PC-3 (cell line): ENCODE data around the gene HEATR3. TPM values are rescaled to one million over a fixed set of nuclear protein-coding genes. Genes with fewer than 3 reads are reported as not detected.

Source experiments
- ATAC-seq: fragments of 200-7000 bp; cut with Tn5 transposase; 2 replicates; pipeline ENCODE4 v1.9.1; 2020; ENCODE audit warnings: mild to moderate bottlenecking, moderate library complexity
- BruUV-seq: library from RNA; stranded (reverse); fragments of 400-500 nt; replicated peaks from 2 replicates; lab custom pipeline; 2021; lab: Mats Ljungman, UMichigan
- CTCF ChIA-PET: fragments of 300-600 bp; sonication (Branson Sonifier 250); formaldehyde crosslinking; loops from one replicate; lab custom pipeline; 2022; ENCODE audit warnings: antibody characterized with exemption; lab: Charles Lee
- POLR2A ChIA-PET: fragments of 300-600 bp; sonication (Branson Sonifier 250); formaldehyde crosslinking; loops from one replicate; lab custom pipeline; 2022; ENCODE audit warnings: antibody characterized with exemption; ENCODE audit not compliant: unreplicated experiment; lab: Charles Lee
- DNase-seq: peaks from one replicate; pipeline ENCODE4 v3.0.0-alpha.2; 2015
- H2AFZ ChIP-seq: fragments of 300-600 bp; sonication (generic); 2 replicates; pipeline ENCODE4 v1.6.0; 2016; ENCODE audit warnings: antibody characterized with exemption, low read length
- H3F3A ChIP-seq: fragments of 300-600 bp; sonication (generic); one replicate; pipeline ENCODE4 v1.6.0; 2017; ENCODE audit warnings: antibody characterized with exemption, low read length, control low read depth, mild to moderate bottlenecking; ENCODE audit not compliant: unreplicated experiment
- H3K27ac ChIP-seq: fragments of 300-600 bp; sonication (generic); 2 replicates; pipeline ENCODE4 v1.5.1; 2016; ENCODE audit warnings: mild to moderate bottlenecking, low read length
- H3K27me3 ChIP-seq: fragments of 300-600 bp; sonication (generic); 2 replicates; pipeline ENCODE4 v1.6.1; 2016; ENCODE audit warnings: low read length, mixed read lengths
- H3K36me3 ChIP-seq: fragments of 300-600 bp; sonication (generic); 2 replicates; pipeline ENCODE4 v1.6.1; 2016; ENCODE audit warnings: low read depth, mixed run types, low read length, mixed read lengths
- H3K4me1 ChIP-seq: fragments of 300-600 bp; sonication (generic); 2 replicates; pipeline ENCODE4 v1.5.1; 2016; ENCODE audit warnings: low read length; ENCODE audit not compliant: insufficient read depth
- H3K4me2 ChIP-seq: fragments of 300-600 bp; sonication (generic); 2 replicates; pipeline ENCODE4 v1.6.0; 2016; ENCODE audit warnings: low read length
- H3K4me3 ChIP-seq: fragments of 300-600 bp; sonication (generic); 2 replicates; pipeline ENCODE4 v1.5.1; 2016; ENCODE audit warnings: mild to moderate bottlenecking, low read length, mixed read lengths
- H3K79me2 ChIP-seq: fragments of 300-600 bp; sonication (generic); 2 replicates; pipeline ENCODE4 v1.6.1; 2017; ENCODE audit warnings: low read length, mixed read lengths
- H3K9ac ChIP-seq: fragments of 300-600 bp; sonication (generic); 2 replicates; pipeline ENCODE4 v1.6.0; 2016; ENCODE audit warnings: mild to moderate bottlenecking, low read length
- H3K9me2 ChIP-seq: fragments of 300-600 bp; sonication (generic); replicated peaks from 2 replicates; pipeline ENCODE4 v1.6.1; 2016; ENCODE audit warnings: mixed run types, low read length, mixed read lengths
- H3K9me3 ChIP-seq: fragments of 300-600 bp; sonication (generic); 2 replicates; pipeline ENCODE4 v1.6.1; 2016; ENCODE audit warnings: low read length, mixed read lengths
- H4K20me1 ChIP-seq: fragments of 300-600 bp; sonication (generic); 2 replicates; pipeline ENCODE4 v1.6.1; 2016; ENCODE audit warnings: low read length, mixed read lengths
- EZH2 ChIP-seq: fragments of 300-600 bp; sonication (generic); IDR thresholded peaks from one replicate; pipeline ENCODE4 v1.6.1; 2017; ENCODE audit warnings: antibody characterized with exemption, mild to moderate bottlenecking, low read length; ENCODE audit not compliant: unreplicated experiment
- EZH2phosphoT487 ChIP-seq: fragments of 300-600 bp; sonication (generic); IDR thresholded peaks from 2 replicates; pipeline ENCODE4 v1.6.1; 2018; ENCODE audit warnings: mild to moderate bottlenecking, antibody characterized with exemption, low read length, borderline replicate concordance
- intact Hi-C: fragments of 100-400 bp; cut with micrococcal nuclease; formaldehyde crosslinking; loops from 2 replicates; pipeline ENCODE4 v1.9.0; 2023
- total RNA-seq: library from RNA; depleted of rRNA; stranded (reverse); fragments of >200 nt; gene quantifications from 2 replicates; pipeline ENCODE4 v1.2.3, GENCODE V29; 2014
- TF ChIP-seq, protein P1 (sequence below): fragments of 300-600 bp; sonication (generic); conservative IDR thresholded peaks from 2 replicates; pipeline ENCODE4 v1.5.1; 2017; ENCODE audit warnings: antibody characterized with exemption, low read depth, mild to moderate bottlenecking, low read length

Gene HEATR3
- total RNA-seq, 1 experiment from 2014 or later, result 18.7 TPM

DNA sequence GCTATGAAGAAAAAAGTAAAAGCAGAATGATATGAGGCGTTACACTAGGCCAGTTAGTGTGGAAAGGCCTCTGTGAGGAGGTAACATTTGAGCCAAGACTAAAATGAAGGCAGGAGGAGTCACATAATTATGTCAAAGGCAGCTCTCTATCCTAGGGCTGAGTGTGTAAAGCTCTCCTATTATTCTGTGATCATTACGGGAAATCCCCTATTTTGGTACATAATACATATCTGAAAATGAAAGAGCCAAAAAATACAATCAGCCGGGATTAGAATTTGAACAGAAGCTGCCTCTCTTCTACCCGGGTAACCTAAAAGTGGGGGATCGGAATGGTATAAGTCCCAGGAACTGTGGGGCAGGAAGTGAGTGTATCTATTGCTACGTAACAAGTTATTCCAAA lies 27.1 kb downstream of the HEATR3 start:
- ChIA-PET POLR2A (no interaction called here), CTCF (no interaction called here)
- Histone ChIP-seq H2AFZ (no peak overlapping the region), H3K79me2 (no peaks in the 10 kb centered on the region), H3K4me1 (no peaks in the 10 kb centered on the region), H3K9ac (no peak overlapping the region), H3K36me3 (no peaks in the 10 kb centered on the region), H3K27me3 (no peaks in the 10 kb centered on the region), H3K4me3 (no peak overlapping the region), H3K4me2 (no peak overlapping the region), H4K20me1 (no peaks in the 10 kb centered on the region), H3K9me3 (no peaks in the 10 kb centered on the region), H3F3A (no peaks in the 10 kb centered on the region), H3K9me2 (no peaks in the 10 kb centered on the region), H3K27ac (no peak overlapping the region)
- intact Hi-C loops, result no loop called here
- ATAC-seq (no peak), DNase-seq (no peak)
- BruUV-seq, result no TSS peak
- TF ChIP-seq EZH2phosphoT487 (no peak), EZH2 (no peak)
- TF ChIP-seq, protein P1, sequence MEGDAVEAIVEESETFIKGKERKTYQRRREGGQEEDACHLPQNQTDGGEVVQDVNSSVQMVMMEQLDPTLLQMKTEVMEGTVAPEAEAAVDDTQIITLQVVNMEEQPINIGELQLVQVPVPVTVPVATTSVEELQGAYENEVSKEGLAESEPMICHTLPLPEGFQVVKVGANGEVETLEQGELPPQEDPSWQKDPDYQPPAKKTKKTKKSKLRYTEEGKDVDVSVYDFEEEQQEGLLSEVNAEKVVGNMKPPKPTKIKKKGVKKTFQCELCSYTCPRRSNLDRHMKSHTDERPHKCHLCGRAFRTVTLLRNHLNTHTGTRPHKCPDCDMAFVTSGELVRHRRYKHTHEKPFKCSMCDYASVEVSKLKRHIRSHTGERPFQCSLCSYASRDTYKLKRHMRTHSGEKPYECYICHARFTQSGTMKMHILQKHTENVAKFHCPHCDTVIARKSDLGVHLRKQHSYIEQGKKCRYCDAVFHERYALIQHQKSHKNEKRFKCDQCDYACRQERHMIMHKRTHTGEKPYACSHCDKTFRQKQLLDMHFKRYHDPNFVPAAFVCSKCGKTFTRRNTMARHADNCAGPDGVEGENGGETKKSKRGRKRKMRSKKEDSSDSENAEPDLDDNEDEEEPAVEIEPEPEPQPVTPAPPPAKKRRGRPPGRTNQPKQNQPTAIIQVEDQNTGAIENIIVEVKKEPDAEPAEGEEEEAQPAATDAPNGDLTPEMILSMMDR, result no peak

DNA sequence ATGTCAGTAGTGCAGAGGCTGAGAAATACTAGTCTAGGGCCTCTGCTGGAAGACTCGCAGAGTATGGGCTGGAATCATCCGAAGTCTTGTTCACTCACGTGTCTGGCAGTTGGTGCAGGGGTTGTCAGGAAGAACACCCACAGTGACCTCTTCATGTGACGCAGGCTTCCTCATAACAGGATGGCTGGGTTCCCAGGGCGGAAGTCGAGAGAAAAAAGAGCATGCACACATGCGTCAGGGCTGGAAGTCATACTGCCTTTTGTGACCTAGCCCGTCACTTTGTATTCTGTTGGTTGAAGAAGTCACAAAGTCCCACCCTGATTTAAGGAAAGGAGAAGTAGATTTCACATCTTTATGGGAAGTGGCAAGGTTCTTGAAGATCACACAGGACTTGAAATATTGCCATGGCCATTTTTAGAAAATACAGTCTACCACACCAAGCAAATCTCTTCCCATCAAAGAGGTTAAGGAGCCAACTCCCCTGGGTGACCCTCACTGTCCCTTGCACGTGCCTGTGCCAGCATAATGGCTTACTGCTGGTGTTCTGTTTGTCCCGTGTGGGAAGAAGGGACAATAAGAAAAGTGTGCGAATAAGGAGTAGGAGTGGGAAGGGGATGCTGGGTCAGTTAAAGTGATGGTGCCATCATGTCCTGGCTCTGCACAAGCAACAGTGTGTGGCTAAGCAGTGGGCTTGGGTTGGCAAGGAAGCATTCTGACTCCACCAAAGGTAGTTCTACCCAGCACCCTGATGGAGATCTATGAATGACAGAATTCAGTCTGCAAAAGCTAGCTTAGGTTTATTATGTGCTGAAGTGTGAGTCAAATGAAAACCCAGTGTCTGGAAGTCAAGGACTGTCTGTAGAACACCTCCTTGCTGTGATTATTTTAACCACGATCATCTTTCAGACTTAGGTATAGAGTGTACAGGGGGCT lies 28.1 kb downstream of the HEATR3 start:
- Histone ChIP-seq H3K27me3 (no peaks in the 10 kb centered on the region), H3K79me2 (no peaks in the 10 kb centered on the region), H2AFZ (no peak overlapping the region), H3K9me2 (no peaks in the 10 kb centered on the region), H3K9me3 (no peaks in the 10 kb centered on the region), H3K4me2 (no peak overlapping the region), H3K4me3 (no peak overlapping the region), H3K36me3 (no peaks in the 10 kb centered on the region), H3K9ac (no peak overlapping the region), H3K27ac (no peak overlapping the region), H3F3A (no peaks in the 10 kb centered on the region), H4K20me1 (no peaks in the 10 kb centered on the region), H3K4me1 (no peaks in the 10 kb centered on the region)
- intact Hi-C loops, result no loop called here
- ChIA-PET CTCF (no interaction called here), POLR2A (no interaction called here)
- BruUV-seq, result no TSS peak
- TF ChIP-seq EZH2 (no peak), EZH2phosphoT487 (no peak)
- TF ChIP-seq, protein P1, result no peak
- DNase-seq (no peak), ATAC-seq (no peak)

DNA sequence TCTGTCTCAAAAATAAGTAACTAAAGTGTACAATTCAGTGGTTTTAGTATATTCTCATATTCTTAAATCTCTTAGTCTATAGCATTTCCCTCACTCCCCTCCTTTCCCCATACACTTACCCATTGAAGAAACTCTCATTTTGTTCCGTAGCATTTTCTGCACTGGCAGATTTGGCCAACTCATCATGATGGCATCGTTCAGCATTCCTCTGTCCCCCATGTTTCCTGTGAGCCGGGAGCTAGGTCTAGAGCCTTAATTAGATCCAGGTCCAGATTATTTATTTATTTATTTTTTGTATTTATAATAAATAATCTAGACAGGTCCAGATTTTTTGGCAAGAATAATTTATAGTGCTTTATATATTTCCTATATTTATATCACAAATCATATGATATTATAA lies 31.0 kb downstream of the HEATR3 start:
- ATAC-seq (no peak), DNase-seq (no peak)
- no peak overlapping the region for H3K27ac ChIP-seq
- no peaks in the 10 kb centered on the region for H4K20me1 ChIP-seq
- CTCF ChIA-PET, result interaction anchor here (0.7 kb wide), 1 partner anchor 151 kb away, joined by 4 read pairs; no protein-coding TSS in a partner anchor
- H3K79me2 ChIP-seq, result no peaks in the 10 kb centered on the region
- H3F3A ChIP-seq, result no peaks in the 10 kb centered on the region
- H3K4me3 ChIP-seq, result no peak overlapping the region
- BruUV-seq, result no TSS peak
- POLR2A ChIA-PET, result interaction anchor here (0.6 kb wide), 1 partner anchor 112 kb away, joined by 6 read pairs; no protein-coding TSS in a partner anchor
- no peak overlapping the region for H2AFZ ChIP-seq
- H3K9me3 ChIP-seq, result no peaks in the 10 kb centered on the region
- no peak overlapping the region for H3K4me2 ChIP-seq
- H3K27me3 ChIP-seq, result no peaks in the 10 kb centered on the region
- H3K9ac ChIP-seq, result no peak overlapping the region
- peaks cover 4% of the 10 kb centered on the region; the same call in 1 of the 2 replicates for H3K36me3 ChIP-seq
- intact Hi-C loops, result no loop called here
- TF ChIP-seq EZH2phosphoT487, result no peak
- TF ChIP-seq EZH2, result no peak
- TF ChIP-seq, protein P1, result no peak
- H3K4me1 ChIP-seq, result no peaks in the 10 kb centered on the region
- no peaks in the 10 kb centered on the region for H3K9me2 ChIP-seq
